Gastrocnemius medialis (tissue), 4 donors: ENCODE results near the gene UNC13B.

ENCODE experiments used
- POLR2A ChIP-seq, 2 donors: fragments of 450-650 bp; IDR thresholded peaks; one replicate each; pipeline ENCODE4 v1.6.1; 2017; ENCODE audit warnings: antibody characterized with exemption in 2 of 2, mild to moderate bottlenecking in 2 of 2, moderate library complexity in 2 of 2
- TF ChIP-seq, protein P1 (sequence below), 5 experiments: fragments of 450-650 bp in 3 of 5; fragments of 200-600 bp in 2 of 5; sonication (generic) in 2 of 5; IDR thresholded peaks in 4 of 5; conservative IDR thresholded peaks in 1 of 5; 1 replicate in 4 of 5; 2 replicates in 1 of 5; pipeline ENCODE4 v1.5.1; 2016 to 2019; ENCODE audit warnings: antibody characterized with exemption in 5 of 5, mild to moderate bottlenecking in 3 of 5, moderate library complexity in 3 of 5

DNA sequence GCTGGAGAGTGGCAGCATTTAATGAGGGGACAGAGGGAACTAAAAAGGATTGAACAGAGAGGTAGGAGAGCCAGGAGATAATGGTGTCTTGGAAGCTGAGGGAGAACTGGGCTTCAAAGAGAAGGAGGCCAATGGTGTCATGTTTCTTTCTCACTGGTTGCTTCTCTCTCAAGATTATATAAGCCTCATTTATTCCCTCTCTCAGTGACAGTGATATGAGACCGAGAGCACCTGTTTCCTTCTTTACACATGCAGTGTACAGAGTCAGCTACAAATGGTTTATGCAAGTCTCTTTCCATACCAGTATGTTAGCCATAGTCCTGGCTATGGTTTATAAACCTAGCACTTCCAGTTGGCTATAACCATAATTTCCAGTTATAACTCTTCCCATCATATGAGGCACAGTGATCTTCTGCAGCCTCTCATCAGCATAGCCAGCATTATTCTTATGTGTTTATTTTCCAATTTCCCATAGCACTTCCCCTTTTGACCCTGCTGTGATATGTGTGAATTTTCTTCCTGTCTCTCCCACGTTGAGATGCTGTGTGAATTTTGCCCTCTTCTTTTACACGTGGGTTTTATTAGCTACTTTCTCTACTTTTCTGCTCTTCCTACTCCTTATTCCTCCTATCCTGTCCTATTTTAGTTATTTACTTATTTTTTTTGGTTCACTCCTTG lies 71.2 kb downstream of the UNC13B start:
- TF ChIP-seq, protein P1, sequence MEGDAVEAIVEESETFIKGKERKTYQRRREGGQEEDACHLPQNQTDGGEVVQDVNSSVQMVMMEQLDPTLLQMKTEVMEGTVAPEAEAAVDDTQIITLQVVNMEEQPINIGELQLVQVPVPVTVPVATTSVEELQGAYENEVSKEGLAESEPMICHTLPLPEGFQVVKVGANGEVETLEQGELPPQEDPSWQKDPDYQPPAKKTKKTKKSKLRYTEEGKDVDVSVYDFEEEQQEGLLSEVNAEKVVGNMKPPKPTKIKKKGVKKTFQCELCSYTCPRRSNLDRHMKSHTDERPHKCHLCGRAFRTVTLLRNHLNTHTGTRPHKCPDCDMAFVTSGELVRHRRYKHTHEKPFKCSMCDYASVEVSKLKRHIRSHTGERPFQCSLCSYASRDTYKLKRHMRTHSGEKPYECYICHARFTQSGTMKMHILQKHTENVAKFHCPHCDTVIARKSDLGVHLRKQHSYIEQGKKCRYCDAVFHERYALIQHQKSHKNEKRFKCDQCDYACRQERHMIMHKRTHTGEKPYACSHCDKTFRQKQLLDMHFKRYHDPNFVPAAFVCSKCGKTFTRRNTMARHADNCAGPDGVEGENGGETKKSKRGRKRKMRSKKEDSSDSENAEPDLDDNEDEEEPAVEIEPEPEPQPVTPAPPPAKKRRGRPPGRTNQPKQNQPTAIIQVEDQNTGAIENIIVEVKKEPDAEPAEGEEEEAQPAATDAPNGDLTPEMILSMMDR (IDR thresholded peaks at IDR 0.05 in 4 of 5, conservative IDR thresholded peaks at IDR 0.05 in 1 of 5), result no peak
- TF ChIP-seq POLR2A (IDR thresholded peaks at IDR 0.05), result no peak
